Measurements from ENCODE around the gene LYSMD3. TPM values are rescaled to one million over a fixed set of nuclear protein-coding genes. Genes with fewer than 3 reads are reported as not detected.

LYSMD3 gene
- total and polyA plus RNA-seq, 9 of the 15 experiments (the other 6 are each of a cell fraction or from before 2014, with no cell fraction given): 9.5 to 42.3 (median 20.7) TPM

DNA sequence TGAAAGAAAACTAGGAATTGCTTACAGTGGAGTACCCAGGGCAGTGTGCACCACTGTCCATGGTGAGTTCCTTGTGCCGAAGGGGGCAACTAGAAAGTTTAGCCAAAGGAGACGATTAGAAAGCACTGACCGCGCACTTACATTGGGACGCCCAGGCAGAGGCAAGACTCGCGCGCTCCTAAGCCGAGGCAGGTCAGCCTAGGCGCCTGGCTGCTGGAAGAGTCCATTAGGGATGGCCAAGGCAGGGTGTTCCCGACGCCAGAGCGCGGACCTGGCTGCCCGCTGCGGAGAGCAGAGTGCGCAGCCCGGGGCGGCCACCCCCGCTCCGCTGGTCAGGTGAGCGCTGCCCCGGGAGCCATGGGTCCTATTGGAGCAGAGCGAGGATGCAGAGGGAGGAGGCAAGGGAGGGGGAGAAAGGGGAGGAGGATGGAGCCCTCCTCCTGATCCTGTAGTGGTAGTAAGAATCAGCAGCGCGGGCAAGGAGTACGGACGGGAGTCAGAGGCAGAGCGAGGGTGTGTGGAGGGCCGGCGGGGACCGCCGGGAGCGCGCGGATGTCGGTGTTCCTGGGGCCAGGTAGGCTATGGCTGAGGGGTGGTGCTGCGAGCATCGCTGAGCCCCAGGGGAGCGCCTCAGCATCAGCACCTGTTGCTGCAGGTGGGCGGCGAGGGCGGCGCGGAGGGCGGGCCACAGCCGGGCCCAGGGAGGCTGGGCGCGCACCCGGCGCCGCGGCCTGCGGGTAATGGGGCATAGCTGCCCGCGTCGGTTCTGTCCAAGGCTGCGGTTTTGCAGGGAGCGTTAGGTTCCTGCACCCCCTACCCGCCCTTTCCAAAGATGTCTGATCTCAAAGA is 29.2 kb upstream of the LYSMD3 start, which contains the start of gene ADGRV1 (continued):
- no peak for TF ChIP-seq E2F6 (IDR thresholded peaks at IDR 0.05; ENCODE audit: borderline replicate concordance in 1 of 2, extremely low read depth in 1 of 2, insufficient read depth in 1 of 2, insufficient read length in 1 of 2, low read depth in 1 of 2, low read length in 1 of 2, poor library complexity in 1 of 2, severe bottlenecking in 1 of 2)
- no peak for TF ChIP-seq PTBP1 (IDR thresholded peaks at IDR 0.05; ENCODE audit: low read depth, low read length)
- peak in 1 of 2 experiments; percentile 98; a peak in 2 of 4 replicates for TF ChIP-seq NONO (IDR thresholded peaks at IDR 0.05; ENCODE audit: low read depth in 2 of 2, low read length in 1 of 2)
- peak in 1 of 2 experiments; percentile 22; a peak in 1 of 4 replicates for TF ChIP-seq SIX5 (IDR thresholded peaks at IDR 0.05; ENCODE audit: borderline replicate concordance in 1 of 2, insufficient read depth in 1 of 2, low read depth in 1 of 2, low read length in 2 of 2)
- peak; percentile 12; the same call in 1 of the 2 replicates for TF ChIP-seq POLR2AphosphoS5 (IDR thresholded peaks at IDR 0.05; ENCODE audit: control insufficient read depth, insufficient read depth, low read depth, low read length)
- TF ChIP-seq ARNT (IDR thresholded peaks at IDR 0.05): no peak
- TF ChIP-seq HDAC3 (IDR thresholded peaks at IDR 0.05; ENCODE audit: borderline replicate concordance, partially characterized antibody): no peak
- TF ChIP-seq SNAPC5 (CRISPR knock-in tag; IDR thresholded peaks at IDR 0.05): no peak
- TF ChIP-seq UBTF (IDR thresholded peaks at IDR 0.05; ENCODE audit: borderline replicate concordance in 1 of 2, low read depth in 2 of 2, low read length in 2 of 2): 0 out of 4 replicates have a peak, but pooled peaks of 1 of the 2 experiments have one; percentile 36
- peak; percentile 52; the same call in 1 of the 2 replicates for TF ChIP-seq CREM (IDR thresholded peaks at IDR 0.05; ENCODE audit: low read depth)
- peak; percentile 62 to 74 for TF ChIP-seq MAZ (CRISPR knock-in tag; conservative IDR thresholded peaks at IDR 0.05 in 1 of 2, IDR thresholded peaks at IDR 0.05 in 1 of 2)
- TF ChIP-seq HDAC2 (IDR thresholded peaks at IDR 0.05): peak; percentile 35; the same call in 1 of the 2 replicates
- TF ChIP-seq TAF7 (tag; IDR thresholded peaks at IDR 0.05): peak; percentile 42; the same call in 1 of the 2 replicates
- no peak for TF ChIP-seq ARID3B (CRISPR knock-in tag; IDR thresholded peaks at IDR 0.05; ENCODE audit: borderline replicate concordance)

All from K562 (cell line).